SK-N-SH (cell line): Measurements from ENCODE around the gene TRAPPC3. TPM values are rescaled to one million over a fixed set of nuclear protein-coding genes. Genes with fewer than 3 reads are reported as not detected.

Experiments
- CTCF ChIA-PET: fragments of 300-600, 350-600 bp; formaldehyde crosslinking; extraction: SDS; loops from one replicate; lab custom pipeline; 2021; lab: Yijun Ruan, JAX
- POLR2A ChIA-PET: fragments of 350-600 bp; sonication (Branson Sonifier 250); formaldehyde crosslinking; extraction: SDS; loops from one replicate; lab custom pipeline; 2020; ENCODE audit warnings: antibody characterized with exemption, inconsistent platforms; lab: Yijun Ruan, JAX
- DNase-seq: peaks from one replicate; pipeline ENCODE4 v3.0.0; 2012
- H2AFZ ChIP-seq: fragments of 200-600 bp; sonication (generic); 2 replicates; pipeline ENCODE4 v1.8.1; 2016; ENCODE audit warnings: antibody characterized with exemption, mild to moderate bottlenecking, low read depth
- H3F3A ChIP-seq: fragments of 200-600 bp; sonication (generic); replicated peaks from 2 replicates; pipeline ENCODE3; 2016; ENCODE audit warnings: antibody characterized with exemption, mild to moderate bottlenecking; ENCODE audit not compliant: insufficient read depth
- H3K27ac ChIP-seq, 2 experiments: fragments of 200-500 bp in 1 of 2; fragments of 200-600 bp in 1 of 2; sonication (Bioruptor generic) in 1 of 2; sonication (generic), shearing (Covaris generic) in 1 of 2; 2 replicates each; pipeline versions ENCODE4 v1.5.1 to v1.6.1; 2014 to 2016; ENCODE audit warnings: low read depth in 2 of 2, inconsistent platforms in 1 of 2, low read length in 1 of 2, mild to moderate bottlenecking in 1 of 2, mixed read lengths in 1 of 2
- H3K27me3 ChIP-seq: fragments of 200-600 bp; sonication (generic), shearing (Covaris generic); 2 replicates; pipeline ENCODE4 v1.6.1; 2016; ENCODE audit warnings: mixed run types; ENCODE audit not compliant: insufficient read depth
- H3K36me3 ChIP-seq, 2 experiments: fragments of 200-500 bp in 1 of 2; fragments of 200-600 bp in 1 of 2; sonication (Bioruptor generic) in 1 of 2; sonication (generic) in 1 of 2; replicated peaks in 1 of 2; 2 replicates each; pipeline versions ENCODE3 to v1.5.1; 2014 to 2016; ENCODE audit warnings: low read length in 1 of 2, mild to moderate bottlenecking in 1 of 2; ENCODE audit not compliant: insufficient read depth in 2 of 2, control insufficient read depth in 1 of 2
- H3K4me1 ChIP-seq, 2 experiments: fragments of 200-500 bp in 1 of 2; fragments of 200-600 bp in 1 of 2; sonication (Bioruptor generic) in 1 of 2; sonication (generic), shearing (Covaris generic) in 1 of 2; 2 replicates each; pipeline versions ENCODE4 v1.5.1 to v1.6.1; 2014 to 2016; ENCODE audit warnings: low read depth in 1 of 2, low read length in 1 of 2, mixed run types in 1 of 2; ENCODE audit not compliant: insufficient read depth in 2 of 2, control insufficient read depth in 1 of 2
- H3K4me2 ChIP-seq: fragments of 200-600 bp; sonication (generic), shearing (Covaris generic); 2 replicates; pipeline ENCODE4 v1.6.1; 2017; ENCODE audit warnings: mixed run types
- H3K4me3 ChIP-seq, 2 experiments: fragments of 200-500 bp in 1 of 2; fragments of 200-600 bp in 1 of 2; sonication (Bioruptor generic) in 1 of 2; sonication (generic), shearing (Covaris generic) in 1 of 2; 2 replicates each; pipeline versions ENCODE4 v1.5.1 to v1.8.1; 2014 to 2016; ENCODE audit warnings: low read depth in 2 of 2, inconsistent platforms in 1 of 2, low read length in 1 of 2, mild to moderate bottlenecking in 1 of 2, mixed read lengths in 1 of 2, moderate library complexity in 1 of 2
- H3K79me2 ChIP-seq: fragments of 200-600 bp; sonication (generic); 2 replicates; pipeline ENCODE4 v1.8.1; 2017; ENCODE audit warnings: mild to moderate bottlenecking; ENCODE audit not compliant: insufficient read depth
- H3K9ac ChIP-seq: fragments of 200-600 bp; sonication (generic); 2 replicates; pipeline ENCODE4 v1.6.1; 2017; ENCODE audit warnings: mixed run types
- H3K9me2 ChIP-seq: fragments of 200-600 bp; sonication (generic); 2 replicates; pipeline ENCODE4 v1.6.1; 2017; ENCODE audit warnings: mixed run types
- H3K9me3 ChIP-seq: fragments of 200-600 bp; sonication (generic); 2 replicates; pipeline ENCODE4 v1.6.1; 2017; ENCODE audit warnings: mixed run types, mild to moderate bottlenecking, moderate library complexity
- H4K20me1 ChIP-seq: fragments of 200-600 bp; sonication (generic); 2 replicates; pipeline ENCODE4 v1.6.1; 2017; ENCODE audit warnings: mild to moderate bottlenecking, mixed run types; ENCODE audit not compliant: insufficient read depth
- CHD2 ChIP-seq: fragments of 150-350 bp; IDR thresholded peaks from 2 replicates; pipeline ENCODE4 v1.6.1; 2018; ENCODE audit warnings: low read length; ENCODE audit not compliant: partially characterized antibody
- ELF1 ChIP-seq: IDR thresholded peaks from 2 replicates; pipeline ENCODE4 v1.4.0; 2012
- FOXJ3 ChIP-seq: sonication (generic); formaldehyde crosslinking; IDR thresholded peaks from 2 replicates; pipeline ENCODE4 v1.5.1; 2020; ENCODE audit warnings: mild to moderate bottlenecking, missing genetic modification reagents
- FOXM1 ChIP-seq: IDR thresholded peaks from 2 replicates; pipeline ENCODE4 v1.4.0; 2012; ENCODE audit warnings: low read depth, mild to moderate bottlenecking
- GABPA ChIP-seq: IDR thresholded peaks from 2 replicates; pipeline ENCODE4 v1.4.0; 2012; ENCODE audit warnings: low read depth, mild to moderate bottlenecking
- GATA2 ChIP-seq: sonication (generic); formaldehyde crosslinking; IDR thresholded peaks from 2 replicates; pipeline ENCODE4 v1.5.0; 2020; ENCODE audit warnings: mild to moderate bottlenecking, missing genetic modification reagents
- IRF3 ChIP-seq: fragments of 150-350 bp; IDR thresholded peaks from 2 replicates; pipeline ENCODE4 v1.6.1; 2016; ENCODE audit warnings: mild to moderate bottlenecking, low read depth, low read length
- MAX ChIP-seq: IDR thresholded peaks from 2 replicates; pipeline ENCODE4 v1.4.0; 2012; ENCODE audit warnings: low read depth
- MXI1 ChIP-seq: IDR thresholded peaks from 2 replicates; pipeline ENCODE4 v1.6.1; 2012; ENCODE audit warnings: mild to moderate bottlenecking, low read depth, low read length, improper control_type of control experiment
- NFIC ChIP-seq: IDR thresholded peaks from 2 replicates; pipeline ENCODE4 v1.4.0; 2012; ENCODE audit warnings: borderline replicate concordance
- REST ChIP-seq: IDR thresholded peaks from 2 replicates; pipeline ENCODE4 v1.6.1; 2012; ENCODE audit warnings: mild to moderate bottlenecking, low read depth, low read length, moderate library complexity
- RFX5 ChIP-seq: IDR thresholded peaks from 2 replicates; pipeline ENCODE4 v1.6.1; 2012; ENCODE audit warnings: mild to moderate bottlenecking, improper control_type of control experiment, low read length
- SIN3A ChIP-seq: IDR thresholded peaks from 2 replicates; pipeline ENCODE4 v1.6.1; 2012; ENCODE audit warnings: low read depth, mild to moderate bottlenecking, low read length, moderate library complexity, borderline replicate concordance
- TEAD4 ChIP-seq: IDR thresholded peaks from 2 replicates; pipeline ENCODE4 v1.4.0; 2012; ENCODE audit warnings: mild to moderate bottlenecking, borderline replicate concordance; ENCODE audit not compliant: insufficient read depth
- WGBS: methylation state at CpG from one replicate; pipeline ENCODE4 v1.1.6; 2017; ENCODE audit warnings: low lambda C conversion rate; 5-methylcytosine and 5-hydroxymethylcytosine counted together
- polyA plus RNA-seq, 3 experiments: library from polyadenylated mRNA; depleted of rRNA; stranded (reverse); fragments of >200 nt; gene quantifications; 2 replicates each; pipeline ENCODE4 v1.2.3, GENCODE V29; 2012
- TF ChIP-seq, protein P1 (sequence below): IDR thresholded peaks from 2 replicates; pipeline ENCODE4 v1.4.0; 2012; ENCODE audit warnings: low read depth, borderline replicate concordance
- TF ChIP-seq, protein P2 (sequence below): IDR thresholded peaks from 2 replicates; pipeline ENCODE4 v1.4.0; 2012; ENCODE audit warnings: low read depth, borderline replicate concordance

The TRAPPC3 gene
- polyA plus RNA-seq, 1 of the 3 experiments (the other 2 are of a cell fraction), result 149 TPM

DNA sequence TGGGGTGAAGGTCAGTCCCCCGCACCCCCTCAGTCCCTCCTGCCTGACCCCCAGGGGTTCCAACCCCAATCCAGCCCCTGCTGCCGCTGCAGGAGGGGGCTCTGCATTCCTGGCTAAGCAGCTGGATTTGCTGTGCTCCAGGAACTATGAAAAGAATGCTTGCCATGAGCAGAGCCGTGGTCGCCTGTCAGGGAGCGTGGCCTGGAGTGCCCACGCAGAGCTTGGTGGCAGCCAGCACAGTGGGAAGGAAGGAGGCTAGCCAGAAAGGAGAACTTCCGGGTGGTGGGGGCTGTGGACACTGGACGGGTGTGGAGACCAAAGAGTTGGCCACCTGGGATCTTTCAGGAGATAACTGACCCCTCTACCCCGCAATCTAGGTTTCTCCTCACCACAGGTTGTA is 29.8 kb downstream of the TRAPPC3 start:
- no peak overlapping the region for H3K9ac ChIP-seq
- H4K20me1 ChIP-seq, result no peaks in the 10 kb centered on the region
- no peak for TF ChIP-seq NFIC
- no peak for TF ChIP-seq RFX5
- no peak for TF ChIP-seq GABPA
- TF ChIP-seq MAX, result no peak
- no peak for TF ChIP-seq IRF3
- TF ChIP-seq CHD2, result no peak
- no peak for TF ChIP-seq ELF1
- H3K79me2 ChIP-seq, result no peaks in the 10 kb centered on the region
- peaks cover 9% of the 10 kb centered on the region for H3F3A ChIP-seq
- H3K9me3 ChIP-seq, result no peaks in the 10 kb centered on the region
- no peak overlapping the region for H3K27ac ChIP-seq
- peaks cover 10 to 27% of the 10 kb centered on the region in 2 experiments; a peak in 2 of 4 replicates for H3K4me1 ChIP-seq
- ChIA-PET CTCF (interaction anchor here (5.2 to 32.6 kb wide), 2 partner anchors 16 to 19 kb away, joined by 47 to 700 read pairs; no protein-coding TSS in a partner anchor), POLR2A (no interaction called here)
- WGBS, result 76% methylated on average over 7 of the region's 9 CpGs
- no peak overlapping the region for H2AFZ ChIP-seq
- H3K36me3 ChIP-seq, result no peaks in the 10 kb centered on the region
- no peak for DNase-seq
- H3K4me3 ChIP-seq, result no peak overlapping the region
- H3K9me2 ChIP-seq, result no peaks in the 10 kb centered on the region
- no peaks in the 10 kb centered on the region for H3K27me3 ChIP-seq
- no peak overlapping the region for H3K4me2 ChIP-seq

- H3K79me2 ChIP-seq, result no peaks in the 10 kb centered on the region
- H3K36me3 ChIP-seq, result no peaks in the 10 kb centered on the region
- no peaks in the 10 kb centered on the region for H3K9me3 ChIP-seq
- no peaks in the 10 kb centered on the region for H3K27me3 ChIP-seq
- H3K9ac ChIP-seq, result no peak overlapping the region
- POLR2A ChIA-PET, result no interaction called here
- H4K20me1 ChIP-seq, result no peaks in the 10 kb centered on the region
- CTCF ChIA-PET, result interaction anchor here (0.6 to 32.6 kb wide), 6 partner anchors 15 to 70 kb away, joined by 3 to 700 read pairs (median 4); partner anchors contain the start of gene TRAPPC3
- H3F3A ChIP-seq, result peaks cover 9% of the 10 kb centered on the region
- peak; percentile 40 for DNase-seq
- H3K4me3 ChIP-seq, result no peak overlapping the region
- no peak overlapping the region for H3K27ac ChIP-seq
- WGBS, result 97% methylated on average over 8 of the region's 10 CpGs
- no peaks in the 10 kb centered on the region for H3K9me2 ChIP-seq
- H3K4me2 ChIP-seq, result no peak overlapping the region
- H2AFZ ChIP-seq, result no peak overlapping the region
- peaks cover 10 to 28% of the 10 kb centered on the region in 2 experiments; a peak in 2 of 4 replicates for H3K4me1 ChIP-seq
- no peak for TF ChIP-seq MXI1
- TF ChIP-seq, protein P1, sequence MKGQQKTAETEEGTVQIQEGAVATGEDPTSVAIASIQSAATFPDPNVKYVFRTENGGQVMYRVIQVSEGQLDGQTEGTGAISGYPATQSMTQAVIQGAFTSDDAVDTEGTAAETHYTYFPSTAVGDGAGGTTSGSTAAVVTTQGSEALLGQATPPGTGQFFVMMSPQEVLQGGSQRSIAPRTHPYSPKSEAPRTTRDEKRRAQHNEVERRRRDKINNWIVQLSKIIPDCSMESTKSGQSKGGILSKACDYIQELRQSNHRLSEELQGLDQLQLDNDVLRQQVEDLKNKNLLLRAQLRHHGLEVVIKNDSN, result no peak
- TF ChIP-seq GATA2 (CRISPR knock-in tag), result no peak
- TF ChIP-seq, protein P2, sequence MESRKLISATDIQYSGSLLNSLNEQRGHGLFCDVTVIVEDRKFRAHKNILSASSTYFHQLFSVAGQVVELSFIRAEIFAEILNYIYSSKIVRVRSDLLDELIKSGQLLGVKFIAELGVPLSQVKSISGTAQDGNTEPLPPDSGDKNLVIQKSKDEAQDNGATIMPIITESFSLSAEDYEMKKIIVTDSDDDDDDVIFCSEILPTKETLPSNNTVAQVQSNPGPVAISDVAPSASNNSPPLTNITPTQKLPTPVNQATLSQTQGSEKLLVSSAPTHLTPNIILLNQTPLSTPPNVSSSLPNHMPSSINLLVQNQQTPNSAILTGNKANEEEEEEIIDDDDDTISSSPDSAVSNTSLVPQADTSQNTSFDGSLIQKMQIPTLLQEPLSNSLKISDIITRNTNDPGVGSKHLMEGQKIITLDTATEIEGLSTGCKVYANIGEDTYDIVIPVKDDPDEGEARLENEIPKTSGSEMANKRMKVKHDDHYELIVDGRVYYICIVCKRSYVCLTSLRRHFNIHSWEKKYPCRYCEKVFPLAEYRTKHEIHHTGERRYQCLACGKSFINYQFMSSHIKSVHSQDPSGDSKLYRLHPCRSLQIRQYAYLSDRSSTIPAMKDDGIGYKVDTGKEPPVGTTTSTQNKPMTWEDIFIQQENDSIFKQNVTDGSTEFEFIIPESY, result no peak
- TF ChIP-seq IRF3, result no peak
- TF ChIP-seq FOXM1, result no peak
- TF ChIP-seq FOXJ3, result no peak
- no peak for TF ChIP-seq GABPA
- TF ChIP-seq REST, result no peak
- TF ChIP-seq TEAD4, result no peak
- TF ChIP-seq MAX, result no peak
- TF ChIP-seq SIN3A, result no peak
These were observed 30.7 kb downstream of the TRAPPC3 start for GRCh38 chr1:36118447-36119204.
